SKM-1 (cell line): ENCODE data around the gene CKB.
"Not testable (repeated sequence)": the region's sequence is repeated elsewhere in the genome, so short reads cannot be mapped to it uniquely, and the experiment has no call there.

Source experiments
- DNase-seq: peaks from one replicate; lab custom pipeline; 2025; ENCODE audit not compliant: unreplicated experiment; lab: John Stamatoyannopoulos, UW

Gene CKB

DNA sequence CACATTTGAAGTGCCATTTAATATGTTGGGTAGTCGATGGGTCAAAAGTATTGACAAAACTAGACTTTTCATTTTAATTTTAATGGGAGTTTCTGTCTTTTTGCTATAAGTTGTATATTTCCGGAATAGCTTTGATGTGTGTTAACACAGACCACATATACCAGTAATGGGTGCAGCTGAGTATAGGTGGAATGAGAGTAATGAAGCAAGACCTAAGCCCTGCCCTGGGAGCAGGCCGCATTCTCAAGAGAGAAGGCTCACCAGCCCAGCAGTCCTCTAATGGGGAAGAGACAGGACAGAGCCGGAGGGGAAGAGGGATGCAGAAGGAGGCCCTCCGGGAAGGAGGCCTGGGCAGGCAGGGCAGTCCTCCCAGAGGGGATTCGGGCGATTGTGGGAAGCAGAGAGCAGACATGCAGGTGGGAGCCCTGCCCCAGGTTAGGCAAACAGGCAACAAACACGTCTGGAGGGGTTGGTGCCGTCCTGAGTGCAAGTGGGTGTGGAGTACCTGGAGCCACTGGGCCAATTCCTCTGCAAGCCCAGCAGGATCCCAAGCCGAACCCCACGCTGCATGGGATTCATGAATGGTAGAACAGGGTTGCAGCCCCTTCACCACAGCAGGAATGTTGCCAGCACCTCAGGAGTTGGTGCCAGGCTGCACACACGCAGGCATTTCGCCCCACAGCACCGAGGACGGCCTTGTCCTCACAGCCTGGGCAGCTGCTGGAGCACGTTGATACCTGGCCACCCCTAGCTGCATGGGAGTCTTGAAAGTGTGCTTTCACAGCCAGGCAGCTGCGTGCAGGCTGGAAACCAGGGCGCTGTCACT, 7.8 kb downstream of the CKB start:
- no peak for DNase-seq

DNA sequence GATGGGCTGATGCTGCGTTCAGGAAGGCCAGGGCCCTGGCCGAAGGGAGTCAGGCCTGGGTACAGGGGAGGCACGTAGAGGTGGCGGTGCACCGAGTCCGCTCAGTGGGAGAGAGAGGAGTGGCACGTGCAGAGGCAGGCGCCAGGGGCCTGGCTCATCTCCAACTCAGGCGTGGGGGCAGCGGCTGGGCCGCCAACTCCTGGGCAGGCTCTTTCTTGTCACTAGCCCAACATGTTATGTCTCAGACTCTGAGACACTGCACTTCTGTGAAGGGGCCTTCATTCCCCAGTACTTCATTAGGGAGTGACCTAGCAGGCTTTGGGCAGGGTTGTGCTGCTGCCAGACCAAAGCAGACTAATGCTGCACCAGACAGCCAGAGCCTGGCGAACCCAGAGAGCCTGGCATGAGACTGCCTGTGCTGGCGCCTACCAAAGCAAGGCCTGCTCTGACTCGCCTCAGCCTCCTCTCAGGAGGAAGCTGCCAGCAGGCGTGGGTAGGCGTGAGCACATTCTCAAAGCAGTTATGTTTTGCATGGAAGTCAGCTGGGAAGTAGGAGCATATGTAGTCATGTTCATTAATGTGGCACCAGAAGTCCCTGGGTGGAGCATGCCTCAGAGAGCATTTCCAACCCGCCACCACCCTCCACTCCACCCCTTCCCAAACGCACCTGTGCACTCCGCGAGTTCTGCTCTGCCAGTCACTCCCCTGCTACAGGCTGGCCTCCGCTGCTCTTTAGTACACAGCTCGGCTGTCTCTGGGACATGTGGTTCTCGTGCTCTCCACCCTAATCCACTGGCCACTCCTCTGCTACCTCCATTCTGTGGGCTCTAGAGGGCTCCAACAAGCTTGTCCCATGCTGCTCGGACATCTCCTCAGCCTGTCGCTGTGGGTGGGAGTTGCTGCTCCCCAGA, 9.7 kb downstream of the CKB start:
- no peak for DNase-seq

DNA sequence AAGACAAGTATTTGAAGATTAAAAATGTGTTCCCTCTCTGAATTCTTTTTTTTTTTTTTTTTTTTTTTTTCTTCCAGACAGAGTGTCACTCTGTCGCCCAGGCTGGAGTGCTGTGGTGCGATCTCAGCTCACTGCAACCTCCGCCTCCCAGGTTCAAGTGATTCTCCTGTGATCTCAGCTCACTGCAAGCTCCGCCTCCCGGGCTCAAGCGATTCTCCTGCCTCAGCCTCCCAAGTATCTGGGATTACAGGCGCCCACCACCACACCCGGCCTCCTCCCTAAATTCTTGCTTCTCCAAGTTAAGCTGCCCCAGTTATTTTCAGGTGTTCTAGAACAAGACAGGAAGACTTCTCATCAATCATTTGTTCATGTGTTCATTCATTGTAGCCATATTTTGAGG, 10.4 kb downstream of the CKB start:
- not testable (repeated sequence) for DNase-seq

DNA sequence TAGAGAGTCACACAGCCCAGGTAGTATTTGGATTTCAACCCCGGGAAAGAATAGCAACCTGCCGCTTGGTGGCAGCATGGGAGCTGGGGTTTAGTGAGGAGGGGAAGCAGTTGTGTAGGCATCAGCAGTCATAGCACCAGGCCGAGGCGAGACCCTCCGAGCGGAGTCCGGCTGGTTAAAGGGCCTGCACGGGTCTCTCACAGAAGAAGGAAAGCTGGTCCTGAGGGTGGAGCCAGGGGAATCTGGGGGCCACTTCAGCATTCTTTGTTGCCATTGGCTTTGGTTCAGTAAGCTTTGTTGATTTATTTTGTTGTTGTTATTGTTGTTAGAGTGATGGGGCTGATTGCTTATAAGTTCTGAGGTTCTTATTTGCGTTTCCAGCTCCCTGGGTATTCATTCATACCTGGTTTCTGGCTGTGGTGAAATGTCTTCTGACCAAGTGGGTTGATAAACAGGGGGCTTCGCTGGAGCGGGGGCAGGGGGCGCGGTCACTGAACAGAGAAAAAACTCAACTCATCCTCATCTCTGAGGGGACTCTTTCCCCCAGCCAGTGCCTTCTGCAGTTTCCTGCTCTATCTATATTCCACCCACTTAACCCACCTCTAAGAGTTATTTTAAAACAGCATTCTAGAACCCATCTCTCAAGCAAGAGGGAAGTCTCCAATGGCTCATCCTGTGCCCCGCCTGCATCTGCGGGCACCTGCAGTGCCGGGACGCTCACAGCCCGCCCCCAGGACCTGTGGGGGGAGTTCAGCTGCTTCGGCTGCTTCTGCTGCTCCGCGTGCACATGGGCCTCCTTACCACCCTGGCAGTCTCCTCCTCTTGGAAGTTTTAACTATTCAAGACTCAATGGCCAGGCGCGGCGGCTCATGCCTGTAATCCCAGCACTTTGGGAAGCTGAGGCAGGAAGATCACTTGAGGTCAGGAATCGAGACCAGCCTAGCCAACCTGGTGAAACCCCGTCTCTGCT, 11.6 kb downstream of the CKB start:
- DNase-seq, result no peak

DNA sequence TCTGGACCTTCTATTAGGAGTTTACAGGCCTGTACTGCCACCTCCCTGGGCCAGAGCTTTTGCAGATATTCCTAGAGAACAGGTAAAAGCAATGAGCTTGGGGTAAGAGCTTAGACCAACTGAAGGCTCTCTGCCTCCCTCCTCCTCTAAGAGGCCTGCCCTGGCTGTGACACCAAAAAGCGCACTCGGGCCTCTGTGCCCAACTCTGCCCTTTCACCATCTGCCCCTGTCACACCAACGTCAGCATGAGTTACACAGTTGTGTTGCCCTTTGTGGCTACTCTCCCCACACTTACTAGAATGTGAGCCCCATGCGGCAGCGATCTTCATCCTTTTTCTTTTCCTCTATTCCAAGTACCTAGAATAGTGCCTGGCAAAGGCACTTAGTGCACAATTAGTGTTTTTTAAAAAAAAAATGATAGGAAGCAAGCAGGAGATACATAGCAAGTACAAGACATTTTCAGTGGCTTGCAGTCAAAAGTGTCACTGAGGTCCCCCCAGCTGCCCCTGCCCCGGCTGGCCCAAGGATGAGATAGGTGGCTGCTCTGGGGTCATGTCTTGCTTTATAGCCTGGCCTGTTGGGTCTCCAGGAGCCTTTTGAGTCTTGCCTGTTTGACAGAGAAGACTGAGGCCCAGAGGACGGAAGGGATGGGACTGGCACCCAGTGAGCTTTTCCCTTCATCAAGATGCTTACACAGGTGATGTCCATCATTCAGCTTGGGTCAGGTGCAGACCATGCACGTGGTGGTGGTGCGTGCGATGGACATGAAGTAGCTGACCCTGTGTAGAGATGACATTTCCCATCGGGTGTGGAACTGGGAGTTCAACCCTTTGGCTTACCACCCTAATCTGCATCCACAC, 12.5 kb downstream of the CKB start:
- DNase-seq, result no peak

DNA sequence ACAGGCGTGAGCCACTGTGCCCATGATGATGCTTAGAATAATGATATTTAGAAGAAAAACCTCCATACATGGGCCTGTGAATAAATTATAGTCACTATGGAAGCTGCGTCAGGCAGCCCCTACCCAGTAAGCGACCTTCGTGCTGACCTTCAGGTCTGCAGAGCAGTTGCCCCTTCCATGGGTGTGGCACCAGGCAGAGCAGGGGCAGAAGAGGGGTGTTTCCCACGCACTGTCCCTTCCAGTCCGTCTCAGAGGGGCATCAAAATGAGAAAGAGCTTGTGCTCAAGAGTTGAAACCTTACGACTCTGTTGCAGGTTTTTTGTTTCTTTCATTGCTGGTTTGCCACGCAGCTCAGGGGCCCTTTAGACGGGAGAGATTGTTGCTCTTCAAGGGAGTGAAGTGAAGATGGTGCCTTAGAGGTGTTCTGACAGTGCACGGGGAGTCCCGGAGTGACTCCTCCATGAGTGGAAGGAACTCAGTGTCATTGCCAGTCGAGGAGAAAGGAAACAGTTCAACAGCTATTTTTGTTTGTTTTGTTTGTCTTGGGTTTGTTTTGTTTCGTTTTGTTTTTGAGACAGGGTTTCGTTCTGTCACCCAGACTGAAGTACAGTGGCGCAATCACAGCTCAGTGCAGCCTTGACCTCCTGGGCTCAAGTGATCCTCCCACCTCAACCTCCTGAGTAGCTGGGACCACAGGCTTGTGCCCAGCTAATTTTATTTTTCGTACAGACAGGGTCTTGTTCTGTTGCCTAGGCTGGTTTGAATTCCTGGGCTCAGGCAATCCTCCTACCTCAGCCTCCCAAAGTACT, 13.9 kb downstream of the CKB start:
- no peak for DNase-seq

DNA sequence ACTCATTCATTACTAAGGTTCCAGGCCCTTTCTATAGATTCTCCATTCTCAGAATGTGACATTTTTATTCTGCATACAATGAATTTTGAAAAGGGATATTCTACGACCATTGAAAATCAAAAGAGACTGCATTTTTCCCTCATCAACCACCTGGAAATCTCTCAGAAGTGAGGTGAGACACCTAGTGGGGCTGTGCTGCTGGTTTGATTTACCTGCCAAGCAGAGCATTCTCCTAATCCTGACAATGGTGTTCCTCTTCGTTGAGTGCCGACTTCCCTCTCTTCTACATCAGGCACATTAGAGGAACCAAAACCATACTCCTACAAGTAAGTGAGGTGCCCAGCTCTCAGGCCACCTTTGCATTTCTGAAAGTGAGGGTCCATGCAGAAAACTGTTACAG, 14.9 kb downstream of the CKB start:
- no peak for DNase-seq

DNA sequence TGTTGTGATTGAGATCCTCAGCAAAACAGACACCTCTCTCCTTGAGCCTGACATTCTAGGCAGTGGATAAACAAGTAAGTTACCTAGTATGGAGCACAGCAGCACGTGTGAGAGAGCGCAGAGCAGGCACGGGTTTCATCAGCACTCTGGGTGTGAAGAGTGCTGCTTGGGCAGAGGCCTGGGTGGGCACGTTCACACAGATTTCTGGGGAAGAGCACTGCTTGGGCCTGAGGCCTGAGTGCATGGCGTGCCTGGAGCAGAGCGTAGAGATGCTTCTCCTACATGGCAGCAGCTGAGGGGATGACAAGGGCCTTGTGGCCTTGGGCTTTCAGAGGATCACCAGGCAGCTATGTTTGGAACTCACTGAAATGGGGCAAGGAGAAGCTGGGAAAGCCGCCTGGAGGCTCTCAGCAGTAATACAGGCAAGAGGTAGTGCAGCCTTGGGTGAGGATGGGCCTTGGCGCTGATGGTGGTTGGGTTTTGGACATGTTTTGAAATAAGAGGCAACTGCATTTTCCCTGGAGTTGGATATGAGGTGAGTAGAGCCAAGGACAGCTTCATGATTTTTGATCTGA, 17.6 kb downstream of the CKB start:
- DNase-seq, result no peak

DNA sequence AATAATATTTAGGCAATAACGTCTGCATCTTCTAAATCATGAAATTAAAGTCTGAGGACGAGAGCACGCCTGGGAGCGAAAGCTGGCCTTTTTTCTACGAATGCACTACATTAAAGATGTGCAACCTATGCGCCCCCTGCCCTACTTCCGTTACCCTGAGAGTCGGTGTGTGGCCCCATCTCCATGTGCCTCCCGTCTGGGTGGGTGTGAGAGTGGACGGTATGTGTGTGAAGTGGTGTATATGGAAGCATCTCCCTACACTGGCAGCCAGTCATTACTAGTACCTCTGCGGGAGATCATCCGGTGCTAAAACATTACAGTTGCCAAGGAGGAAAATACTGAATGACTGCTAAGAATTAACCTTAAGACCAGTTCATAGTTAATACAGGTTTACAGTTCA, 19.3 kb downstream of the CKB start:
- DNase-seq, result no peak

DNA sequence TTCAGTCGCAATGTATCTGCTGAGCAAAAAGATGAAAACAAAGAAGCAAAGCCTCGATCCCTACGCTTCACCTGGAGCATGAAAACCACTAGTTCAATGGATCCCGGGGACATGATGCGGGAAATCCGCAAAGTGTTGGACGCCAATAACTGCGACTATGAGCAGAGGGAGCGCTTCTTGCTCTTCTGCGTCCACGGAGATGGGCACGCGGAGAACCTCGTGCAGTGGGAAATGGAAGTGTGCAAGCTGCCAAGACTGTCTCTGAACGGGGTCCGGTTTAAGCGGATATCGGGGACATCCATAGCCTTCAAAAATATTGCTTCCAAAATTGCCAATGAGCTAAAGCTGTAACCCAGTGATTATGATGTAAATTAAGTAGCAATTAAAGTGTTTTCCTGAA, 19.8 kb downstream of the CKB start:
- DNase-seq, result no peak

DNA sequence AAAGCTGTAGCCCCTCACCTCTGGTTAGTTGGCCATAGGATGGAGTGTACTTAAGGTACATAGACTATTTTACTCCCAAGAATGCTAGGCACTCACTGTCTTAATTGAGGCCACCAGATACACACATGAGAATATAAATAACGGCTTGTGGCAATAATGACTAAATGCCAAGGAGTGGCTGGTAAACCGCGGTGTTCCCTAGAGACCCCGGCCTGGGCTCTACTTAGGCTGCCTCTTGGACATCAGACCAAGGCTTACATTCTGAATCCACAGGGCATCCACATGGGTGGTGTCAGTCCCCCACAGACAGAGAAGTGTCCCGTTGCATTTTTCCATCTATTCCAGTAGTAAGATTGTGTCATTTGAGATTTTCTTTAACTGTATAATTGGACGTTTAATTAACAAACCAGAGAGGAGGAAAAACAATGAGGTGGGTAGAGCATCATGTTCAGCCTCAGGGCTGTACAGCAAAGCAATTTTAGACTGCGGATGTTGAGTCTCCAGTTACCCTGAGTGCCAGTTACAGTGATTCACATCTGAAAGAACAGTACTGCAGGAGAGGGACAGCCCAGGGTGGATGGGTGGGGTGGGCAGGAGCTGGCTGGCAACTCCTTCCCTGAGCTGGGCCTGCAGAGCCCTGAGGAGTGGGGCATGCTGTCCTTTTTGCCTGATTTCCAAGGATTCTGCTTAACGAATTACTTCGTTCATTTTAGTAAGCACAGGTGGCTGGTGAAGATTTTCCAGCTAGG, 20.5 kb downstream of the CKB start:
- no peak for DNase-seq

DNA sequence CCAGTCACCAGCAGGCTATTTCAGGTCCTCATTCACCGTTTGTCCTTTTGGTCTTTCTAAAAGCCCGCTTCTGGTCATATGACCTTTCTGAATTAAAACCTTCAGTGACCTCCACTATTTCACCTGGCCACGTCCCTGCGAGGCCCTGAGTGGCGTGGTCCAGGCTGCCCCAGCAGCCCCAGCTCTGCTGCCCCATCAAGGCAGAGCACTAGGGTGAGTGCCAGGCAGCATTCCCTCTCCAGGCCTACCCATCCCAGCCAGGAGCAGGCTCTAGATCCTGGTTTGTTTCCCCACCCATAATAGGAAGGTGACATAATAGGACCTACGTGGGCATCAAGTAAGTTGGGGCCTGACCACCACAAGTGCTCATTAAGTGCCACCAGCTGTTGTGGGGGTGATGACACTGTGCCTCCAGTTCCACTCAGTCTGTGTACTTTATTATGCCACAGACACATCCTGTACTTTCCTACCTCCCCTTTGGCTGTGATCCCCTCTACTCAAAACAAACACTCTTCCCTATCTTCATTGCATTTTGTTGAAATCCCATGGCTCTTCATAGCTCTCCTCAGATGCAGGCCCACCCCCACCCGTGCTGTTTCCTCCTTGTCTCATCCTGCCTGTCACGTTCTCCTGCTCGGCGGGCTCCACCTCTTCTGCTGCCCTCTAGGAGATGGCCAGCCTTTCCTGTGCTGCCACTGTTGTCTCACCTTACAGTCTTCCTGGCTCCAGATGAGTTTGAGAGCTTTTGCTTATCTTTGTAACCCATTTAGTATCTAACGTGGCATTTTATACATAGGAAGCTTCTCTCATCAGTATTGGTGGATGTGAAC, 21.4 kb downstream of the CKB start:
- no peak for DNase-seq

DNA sequence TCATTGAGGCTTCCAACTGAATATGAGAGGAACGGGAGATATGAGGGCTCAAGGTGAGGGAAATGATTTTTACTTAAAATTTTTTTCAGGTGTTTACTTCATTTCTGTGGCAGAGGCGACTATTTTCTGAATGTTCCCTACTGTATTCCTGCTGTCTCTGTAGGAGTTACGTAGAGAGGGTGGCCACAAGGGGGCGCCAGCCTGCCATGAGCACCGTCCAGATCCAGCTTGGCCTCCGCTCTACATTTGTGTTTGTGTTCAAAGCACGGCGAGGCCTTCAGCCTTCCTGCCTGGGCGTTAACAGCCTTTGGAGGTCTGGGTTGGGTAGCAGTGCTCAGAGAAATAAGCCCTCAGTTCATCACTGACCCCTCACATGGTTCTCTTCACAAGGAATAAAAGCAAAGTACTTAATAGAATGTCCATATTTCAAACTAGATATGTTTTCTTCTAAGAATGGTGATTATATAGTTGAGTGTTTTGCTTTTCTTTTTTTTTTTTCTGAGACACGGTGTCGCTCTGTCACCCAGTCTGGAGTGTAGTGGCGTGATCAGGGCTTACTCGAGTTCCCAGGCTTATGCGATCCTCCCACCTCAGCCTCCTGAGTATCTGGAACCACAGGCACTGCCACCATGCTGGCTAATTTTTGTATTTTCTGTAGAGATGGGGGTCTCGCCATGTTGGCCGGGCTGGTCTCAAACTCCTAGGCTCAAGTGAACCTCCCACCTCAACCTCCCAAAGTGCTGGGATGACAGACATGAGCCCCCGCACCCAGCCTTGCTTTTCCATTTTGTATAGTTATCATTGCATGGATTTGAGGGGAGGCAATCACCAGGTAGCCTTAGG, 22.3 kb downstream of the CKB start:
- peak; percentile 0 for DNase-seq

DNA sequence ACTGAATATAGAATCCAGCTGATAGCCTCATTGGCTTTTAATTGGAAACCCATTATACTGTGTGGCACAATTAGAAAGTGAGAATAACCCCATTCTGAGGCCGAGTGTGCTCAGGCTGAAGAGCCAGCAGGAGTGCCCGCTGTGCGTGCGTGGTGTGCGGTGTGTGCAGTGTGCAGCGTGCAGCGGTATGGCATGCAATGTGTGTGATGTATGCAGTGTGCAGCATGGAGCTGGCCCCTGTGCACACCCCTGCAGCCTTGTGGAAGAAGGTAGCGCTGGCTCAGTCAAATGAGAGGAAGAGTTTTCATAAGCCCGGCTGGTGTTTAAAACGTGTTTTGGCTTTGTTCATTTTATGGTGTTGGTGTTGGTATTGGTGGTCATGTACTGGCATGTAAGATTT, 22.9 kb downstream of the CKB start:
- DNase-seq, result no peak

DNA sequence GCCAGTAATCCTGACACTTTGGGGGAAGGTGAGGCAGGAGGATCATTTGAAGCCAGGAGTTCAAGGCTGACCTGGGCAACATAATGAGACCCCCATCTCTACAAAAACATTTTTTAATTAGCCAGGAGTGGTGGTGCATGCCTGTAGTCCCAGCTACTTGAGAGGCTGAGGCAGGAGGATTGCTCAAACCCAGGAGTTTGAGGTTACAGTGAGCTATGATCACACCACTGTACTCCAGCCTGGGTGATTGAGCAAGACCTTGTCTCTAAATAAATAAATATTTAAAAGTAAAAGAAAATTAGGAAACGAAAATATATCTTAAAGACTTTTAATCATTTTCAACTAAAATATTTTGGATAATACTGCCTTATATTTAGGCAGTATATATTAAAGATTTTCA, 25.9 kb downstream of the CKB start:
- no peak for DNase-seq

DNA sequence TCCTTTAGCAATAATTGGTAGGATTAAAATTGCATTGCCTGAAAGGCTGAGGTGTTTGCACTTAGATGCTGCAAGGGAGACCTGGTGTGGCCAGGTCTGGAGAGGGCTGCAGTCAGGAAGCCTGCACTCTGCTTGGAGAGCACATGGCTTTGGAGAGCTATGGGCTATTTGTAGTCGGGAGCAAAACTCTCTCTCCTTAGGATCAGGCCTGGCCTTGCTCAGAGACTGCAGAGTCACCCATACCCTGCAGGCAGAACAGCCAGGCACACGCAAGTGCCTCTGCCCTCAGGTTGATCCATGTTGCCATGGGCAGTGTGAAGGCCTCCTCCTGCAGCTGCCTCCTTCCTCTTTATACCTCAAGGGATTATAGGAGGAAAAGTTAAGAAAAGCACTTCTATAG, 26.8 kb downstream of the CKB start:
- DNase-seq, result no peak
